Measurements from ENCODE around the gene OR52E8. TPM values are rescaled to one million over a fixed set of nuclear protein-coding genes. Genes with fewer than 3 reads are reported as not detected.

The OR52E8 gene
- not detected in 2 replicates for total RNA-seq (2011; cell fraction: chromatin; rRNA removed; ENCODE audit: low replicate concordance)
- not detected in 2 replicates for total RNA-seq (2011; cell fraction: nucleolus; rRNA removed)
- total RNA-seq (2011; cell fraction: nucleoplasm; rRNA removed) = not detected in 2 replicates
- not detected in 2 replicates for total RNA-seq (2014; rRNA removed)
- total RNA-seq (2014; rRNA removed; fragmentation: Illumina TruSeq; extraction: Trizol) = not detected in 2 replicates
- total RNA-seq (2015; rRNA removed; fragmentation: Illumina TruSeq; extraction: Trizol) = not detected in 2 replicates
- not detected in 2 replicates for total RNA-seq (2021)
- polyA plus RNA-seq (2011; rRNA removed) = not detected in 2 replicates
- not detected in 2 replicates for polyA plus RNA-seq (2011; cell fraction: cytosol; rRNA removed)
- polyA plus RNA-seq (2011; cell fraction: nucleus; rRNA removed) = not detected in 2 replicates
- polyA plus RNA-seq (2012) = not detected in 2 replicates
- polyA plus RNA-seq (2014; fragmentation: Illumina TruSeq; extraction: Trizol) = not detected in 2 replicates
- polyA plus RNA-seq (2014; fragmentation: Nextera tagmentation; extraction: Ambion mirVana) = not detected
- not detected in 2 replicates for polyA plus RNA-seq (2014; rRNA removed)
- polyA minus RNA-seq (2011; rRNA and poly(A)+ RNA removed) = 0.21 TPM in 1 of 2 replicates, not detected in the other
- polyA minus RNA-seq (2011; cell fraction: cytosol; rRNA and poly(A)+ RNA removed) = not detected in 2 replicates
- not detected in 2 replicates for polyA minus RNA-seq (2011; cell fraction: nucleus; rRNA and poly(A)+ RNA removed)
- not detected for Bru-seq, nascent RNA
- percentile 26 among the genes with signal in this experiment for BruChase-seq, experiment 1, labeled RNA remaining after a 2-hour chase
- BruChase-seq, experiment 2, labeled RNA remaining after a 6-hour chase = not detected
- long read RNA-seq, experiment 1 = 0 reads
- long read RNA-seq, experiment 2 = 0 reads
- long read RNA-seq, experiment 3 = 0 reads

GRCh38 chr11:5857590-5857989 lies at the start of gene OR52E8:
Gene OR52E8, minus strand, starts transcription at chr11:5857690. Its CDS starts 0 bp downstream, at chr11:5857690.
- H3K9ac ChIP-seq (ENCODE audit: insufficient read depth in 1 of 2, low read depth in 2 of 2, low read length in 2 of 2) = no peak within 1 kb of the TSS
- no peak within 1 kb of the TSS for H2AFZ ChIP-seq (ENCODE audit: low read depth, low read length)
- H3K4me2 ChIP-seq (ENCODE audit: insufficient read depth, low read length) = no peak within 1 kb of the TSS
- H3K4me3 ChIP-seq = no peak within 1 kb of the TSS
- intact Hi-C loops (cut with micrococcal nuclease) (no loop called here), in situ Hi-C loops (cut with MboI) (no loop called here)
- no peaks in the 10 kb centered on the region for H3K27me3 ChIP-seq (ENCODE audit: control insufficient read depth in 2 of 2, insufficient read depth in 2 of 2, low read length in 2 of 2)
- no peaks in the 10 kb centered on the region for H3K9me3 ChIP-seq (replicated peaks; ENCODE audit: control insufficient read depth, insufficient read depth, low read depth, low read length)
- no peaks in the 10 kb centered on the region for H4K20me1 ChIP-seq (replicated peaks; ENCODE audit: control insufficient read depth, insufficient read depth, low read length)
- DNase-seq (ENCODE audit: extremely low read depth in 1 of 4, low spot score in 3 of 4) (no peak), FAIRE-seq (no peak), ATAC-seq (no peak)
- H3K4me1 ChIP-seq (replicated peaks in 1 of 2; ENCODE audit: control insufficient read depth in 2 of 2, insufficient read depth in 2 of 2, low read length in 2 of 2) = no peaks in the 10 kb centered on the region
- H3K27ac ChIP-seq (ENCODE audit: extremely low read depth, low read depth, low read length) = no peak within 1 kb of the TSS
- no peaks in the 10 kb centered on the region for H3K9me1 ChIP-seq (ENCODE audit: control insufficient read depth, insufficient read depth, low read length)
- ChIA-PET POLR2A (no interaction called here), CTCF (ENCODE audit: low intra/inter-chr PET ratio) (no interaction called here)
- WGBS (ENCODE audit: insufficient coverage, low coverage, missing lambda C conversion rate) = 9% methylated on average over 3 of the region's 3 CpGs
- BruUV-seq (replicated peaks) = no TSS peak
- TF ChIP-seq ZNF75A (CRISPR knock-in tag; IDR thresholded peaks at IDR 0.05) (no peak), CREB5 (CRISPR knock-in tag; IDR thresholded peaks at IDR 0.05) (no peak), HMG20B (CRISPR knock-in tag; IDR thresholded peaks at IDR 0.05) (no peak), ZNF3 (CRISPR knock-in tag; IDR thresholded peaks at IDR 0.05) (no peak), CBX5 (IDR thresholded peaks at IDR 0.05; ENCODE audit: borderline replicate concordance, low read depth) (no peak), PTRF (tag; IDR thresholded peaks at IDR 0.05) (no peak), ATF7 (IDR thresholded peaks at IDR 0.05) (no peak), ARHGAP35 (IDR thresholded peaks at IDR 0.05; ENCODE audit: partially characterized antibody) (no peak), ZNF551 (CRISPR knock-in tag; IDR thresholded peaks at IDR 0.05) (no peak), ZNF274 (IDR thresholded peaks at IDR 0.05; ENCODE audit: borderline replicate concordance, low read depth, low read length) (no peak)
- TF ChIP-seq, protein P1, sequence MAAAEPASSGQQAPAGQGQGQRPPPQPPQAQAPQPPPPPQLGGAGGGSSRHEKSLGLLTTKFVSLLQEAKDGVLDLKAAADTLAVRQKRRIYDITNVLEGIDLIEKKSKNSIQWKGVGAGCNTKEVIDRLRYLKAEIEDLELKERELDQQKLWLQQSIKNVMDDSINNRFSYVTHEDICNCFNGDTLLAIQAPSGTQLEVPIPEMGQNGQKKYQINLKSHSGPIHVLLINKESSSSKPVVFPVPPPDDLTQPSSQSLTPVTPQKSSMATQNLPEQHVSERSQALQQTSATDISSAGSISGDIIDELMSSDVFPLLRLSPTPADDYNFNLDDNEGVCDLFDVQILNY (CRISPR knock-in tag; IDR thresholded peaks at IDR 0.05) = no peak
- TF ChIP-seq, protein P2, sequence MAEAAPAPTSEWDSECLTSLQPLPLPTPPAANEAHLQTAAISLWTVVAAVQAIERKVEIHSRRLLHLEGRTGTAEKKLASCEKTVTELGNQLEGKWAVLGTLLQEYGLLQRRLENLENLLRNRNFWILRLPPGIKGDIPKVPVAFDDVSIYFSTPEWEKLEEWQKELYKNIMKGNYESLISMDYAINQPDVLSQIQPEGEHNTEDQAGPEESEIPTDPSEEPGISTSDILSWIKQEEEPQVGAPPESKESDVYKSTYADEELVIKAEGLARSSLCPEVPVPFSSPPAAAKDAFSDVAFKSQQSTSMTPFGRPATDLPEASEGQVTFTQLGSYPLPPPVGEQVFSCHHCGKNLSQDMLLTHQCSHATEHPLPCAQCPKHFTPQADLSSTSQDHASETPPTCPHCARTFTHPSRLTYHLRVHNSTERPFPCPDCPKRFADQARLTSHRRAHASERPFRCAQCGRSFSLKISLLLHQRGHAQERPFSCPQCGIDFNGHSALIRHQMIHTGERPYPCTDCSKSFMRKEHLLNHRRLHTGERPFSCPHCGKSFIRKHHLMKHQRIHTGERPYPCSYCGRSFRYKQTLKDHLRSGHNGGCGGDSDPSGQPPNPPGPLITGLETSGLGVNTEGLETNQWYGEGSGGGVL (CRISPR knock-in tag; IDR thresholded peaks at IDR 0.05) = no peak
- TF ChIP-seq, protein P3, sequence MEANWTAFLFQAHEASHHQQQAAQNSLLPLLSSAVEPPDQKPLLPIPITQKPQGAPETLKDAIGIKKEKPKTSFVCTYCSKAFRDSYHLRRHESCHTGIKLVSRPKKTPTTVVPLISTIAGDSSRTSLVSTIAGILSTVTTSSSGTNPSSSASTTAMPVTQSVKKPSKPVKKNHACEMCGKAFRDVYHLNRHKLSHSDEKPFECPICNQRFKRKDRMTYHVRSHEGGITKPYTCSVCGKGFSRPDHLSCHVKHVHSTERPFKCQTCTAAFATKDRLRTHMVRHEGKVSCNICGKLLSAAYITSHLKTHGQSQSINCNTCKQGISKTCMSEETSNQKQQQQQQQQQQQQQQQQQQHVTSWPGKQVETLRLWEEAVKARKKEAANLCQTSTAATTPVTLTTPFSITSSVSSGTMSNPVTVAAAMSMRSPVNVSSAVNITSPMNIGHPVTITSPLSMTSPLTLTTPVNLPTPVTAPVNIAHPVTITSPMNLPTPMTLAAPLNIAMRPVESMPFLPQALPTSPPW (CRISPR knock-in tag; IDR thresholded peaks at IDR 0.05) = no peak
- H3K36me3 ChIP-seq (ENCODE audit: control insufficient read depth, insufficient read depth, low read length) = no peaks in the 10 kb centered on the region
- H3K79me2 ChIP-seq (ENCODE audit: control insufficient read depth, insufficient read depth, low read length) = no peaks in the 10 kb centered on the region
